Prostate gland (tissue), 2 donors: Measurements from ENCODE around the gene KANK2.

Source experiments
- CTCF ChIP-seq, 4 experiments: fragments of 200-600 bp in 2 of 4; fragments of 450-650 bp in 2 of 4; sonication (generic) in 2 of 4; IDR thresholded peaks; 1 replicate in 3 of 4; 2 replicates in 1 of 4; pipeline ENCODE4 v1.5.1; 2016 to 2019; ENCODE audit warnings: antibody characterized with exemption in 4 of 4, mild to moderate bottlenecking in 2 of 4, moderate library complexity in 2 of 4
- POLR2A ChIP-seq: fragments of 450-650 bp; IDR thresholded peaks from one replicate; pipeline ENCODE4 v1.6.1; 2016; ENCODE audit warnings: antibody characterized with exemption, mild to moderate bottlenecking
- POLR2AphosphoS5 ChIP-seq: sonication (generic); formaldehyde crosslinking; IDR thresholded peaks from one replicate; pipeline ENCODE4 v1.6.1; 2017; ENCODE audit warnings: antibody characterized with exemption

DNA sequence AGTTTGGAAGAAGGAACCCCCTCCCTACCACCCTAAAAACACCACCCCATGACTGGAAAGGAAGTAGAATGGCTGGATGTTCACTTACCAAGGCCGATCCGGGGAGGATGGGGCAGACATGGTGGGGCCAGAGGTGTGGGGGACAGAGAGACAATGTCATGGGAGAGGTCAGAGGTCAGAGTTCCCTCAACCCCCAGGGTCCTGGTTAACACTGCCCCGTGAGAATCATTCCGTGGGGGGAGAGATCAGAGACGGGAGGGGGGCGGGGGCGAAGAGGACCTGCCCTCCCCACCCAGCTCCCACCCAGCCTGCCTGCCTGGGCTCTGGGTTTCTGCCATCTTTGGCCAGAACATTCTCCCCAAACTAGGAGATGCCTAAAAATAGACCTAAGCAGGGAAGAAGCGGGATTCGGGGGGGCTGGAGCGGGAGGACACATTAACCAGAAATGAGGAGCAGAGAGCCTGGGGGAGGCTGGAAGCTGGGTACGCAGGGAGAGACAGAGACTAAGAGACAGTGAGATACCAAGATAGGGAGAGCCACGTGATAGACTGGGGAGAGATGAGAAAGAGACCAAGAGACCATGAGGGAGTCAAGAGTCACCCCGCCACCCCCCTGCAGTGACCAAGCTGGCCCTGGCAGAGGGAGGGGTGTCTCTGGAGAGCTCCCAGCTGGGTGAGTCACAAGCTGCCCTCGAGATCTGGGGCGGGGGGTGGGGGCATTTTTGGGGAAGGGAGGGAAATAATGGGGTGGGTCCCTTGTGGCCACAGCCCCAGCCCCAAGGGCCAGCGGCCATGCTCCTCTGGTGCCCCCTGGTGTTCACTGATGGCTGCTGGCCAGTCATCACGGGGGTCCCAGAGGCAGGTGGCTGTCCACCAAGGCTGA lies 6.1 kb upstream of the KANK2 start:
- TF ChIP-seq POLR2A (no peak), CTCF (IDR thresholded peaks at IDR 0.05) (peak; percentile 79 to 94 (median 82)), POLR2AphosphoS5 (no peak)
